H9 (cell line): Measurements from ENCODE around the gene CASP10. TPM values are rescaled to one million over a fixed set of nuclear protein-coding genes. Genes with fewer than 3 reads are reported as not detected.
A peak's percentile ranks its signal among the peaks of the same experiment; 100 is the strongest.

ENCODE experiments used
- DNase-seq: peaks from one replicate; pipeline ENCODE4 v3.0.0-alpha.2; 2017
- H2AFZ ChIP-seq: one replicate; pipeline ENCODE4 v1.6.1; 2013; ENCODE audit warnings: mild to moderate bottlenecking, low read length, control low read depth, moderate library complexity
- H2AK5ac ChIP-seq: 2 replicates; pipeline ENCODE4 v1.6.1; 2013; ENCODE audit warnings: low read length, control low read depth, mixed read lengths; ENCODE audit not compliant: insufficient read length
- H2BK120ac ChIP-seq: one replicate; pipeline ENCODE4 v1.6.1; 2013; ENCODE audit warnings: low read depth, mild to moderate bottlenecking, low read length, control low read depth, inconsistent platforms; ENCODE audit not compliant: poor library complexity, severe bottlenecking
- H2BK12ac ChIP-seq: 2 replicates; pipeline ENCODE4 v1.6.1; 2013; ENCODE audit warnings: low read length, control low read depth, mixed read lengths, low read depth; ENCODE audit not compliant: insufficient read length
- H2BK15ac ChIP-seq: 2 replicates; pipeline ENCODE4 v1.6.1; 2013; ENCODE audit warnings: low read depth, low read length, control low read depth
- H2BK20ac ChIP-seq: one replicate; pipeline ENCODE4 v1.6.1; 2013; ENCODE audit warnings: low read depth, mild to moderate bottlenecking, low read length, control low read depth, inconsistent platforms; ENCODE audit not compliant: poor library complexity, severe bottlenecking
- H2BK5ac ChIP-seq: 2 replicates; pipeline ENCODE4 v1.6.1; 2013; ENCODE audit warnings: low read length, control low read depth, mixed read lengths; ENCODE audit not compliant: insufficient read length
- H3K14ac ChIP-seq: 2 replicates; pipeline ENCODE4 v1.6.1; 2013; ENCODE audit warnings: low read length, control low read depth; ENCODE audit not compliant: insufficient read depth
- H3K18ac ChIP-seq: 2 replicates; pipeline ENCODE4 v1.6.1; 2013; ENCODE audit warnings: low read depth, mild to moderate bottlenecking, mixed read lengths, low read length, control low read depth; ENCODE audit not compliant: insufficient read length
- H3K23ac ChIP-seq: 2 replicates; pipeline ENCODE4 v1.6.1; 2013; ENCODE audit warnings: low read length, control low read depth, mixed read lengths, low read depth; ENCODE audit not compliant: insufficient read length
- H3K23me2 ChIP-seq: 2 replicates; pipeline ENCODE4 v1.6.1; 2013; ENCODE audit warnings: low read depth, mild to moderate bottlenecking, mixed read lengths, low read length, control low read depth; ENCODE audit not compliant: insufficient read length, poor library complexity, severe bottlenecking
- H3K27ac ChIP-seq: 2 replicates; pipeline ENCODE4 v1.5.1; 2013; ENCODE audit warnings: low read length, control low read depth, mixed read lengths, low read depth; ENCODE audit not compliant: insufficient read length
- H3K27me3 ChIP-seq: 2 replicates; pipeline ENCODE4 v1.6.1; 2013; ENCODE audit warnings: low read length, control low read depth, inconsistent platforms; ENCODE audit not compliant: insufficient read depth
- H3K4ac ChIP-seq: 2 replicates; pipeline ENCODE4 v1.6.1; 2013; ENCODE audit warnings: low read depth, mild to moderate bottlenecking, control low read depth, inconsistent platforms, low read length, moderate library complexity
- H3K4me1 ChIP-seq: 2 replicates; pipeline ENCODE4 v1.6.1; 2013; ENCODE audit warnings: low read length, control low read depth, inconsistent platforms; ENCODE audit not compliant: insufficient read depth
- H3K4me2 ChIP-seq: 2 replicates; pipeline ENCODE4 v1.6.1; 2013; ENCODE audit warnings: low read length, control low read depth, mixed read lengths; ENCODE audit not compliant: insufficient read length, insufficient read depth
- H3K56ac ChIP-seq: 2 replicates; pipeline ENCODE4 v1.6.1; 2013; ENCODE audit warnings: low read depth, mild to moderate bottlenecking, mixed read lengths, low read length, control low read depth; ENCODE audit not compliant: insufficient read length
- H3K79me1 ChIP-seq: 2 replicates; pipeline ENCODE4 v1.6.1; 2013; ENCODE audit warnings: low read depth, mild to moderate bottlenecking, moderate library complexity, low read length, control low read depth, inconsistent platforms; ENCODE audit not compliant: insufficient read depth, poor library complexity, severe bottlenecking
- H3K79me2 ChIP-seq: 2 replicates; pipeline ENCODE4 v1.6.1; 2013; ENCODE audit warnings: low read length, control low read depth, inconsistent platforms; ENCODE audit not compliant: insufficient read depth
- H3K9ac ChIP-seq: 2 replicates; pipeline ENCODE4 v1.6.1; 2013; ENCODE audit warnings: low read length, control low read depth, mixed read lengths; ENCODE audit not compliant: insufficient read length; ENCODE audit errors: extremely low read depth
- H3K9me3 ChIP-seq: one replicate; pipeline ENCODE4 v1.6.1; 2013; ENCODE audit warnings: low read depth, low read length, inconsistent platforms; ENCODE audit not compliant: control insufficient read depth
- H3T11ph ChIP-seq: one replicate; pipeline ENCODE4 v1.6.1; 2013; ENCODE audit warnings: mild to moderate bottlenecking, low read length, control low read depth, inconsistent platforms
- H4K20me1 ChIP-seq: one replicate; pipeline ENCODE4 v1.6.1; 2013; ENCODE audit not compliant: control insufficient read depth, insufficient read length, insufficient read depth
- H4K5ac ChIP-seq: 2 replicates; pipeline ENCODE4 v1.6.1; 2013; ENCODE audit warnings: low read depth, mild to moderate bottlenecking, mixed read lengths, low read length, control low read depth; ENCODE audit not compliant: insufficient read length
- H4K8ac ChIP-seq: replicated peaks from 2 replicates; pipeline ENCODE4 v1.6.1; 2013; ENCODE audit warnings: low read length, control low read depth, mixed read lengths, low read depth; ENCODE audit not compliant: insufficient read length
- H4K91ac ChIP-seq: 2 replicates; pipeline ENCODE4 v1.6.1; 2013; ENCODE audit warnings: low read depth, mild to moderate bottlenecking, moderate library complexity, mixed read lengths, low read length, control low read depth; ENCODE audit not compliant: insufficient read length
- H3K27ac Mint-ChIP-seq, 3 experiments: 2 replicates in 2 of 3; 3 replicates in 1 of 3; pipeline ENCODE4 v1.8.0; 2020 to 2021; ENCODE audit warnings: mixed read lengths in 3 of 3, mild to moderate bottlenecking in 1 of 3, moderate library complexity in 1 of 3
- H3K27me3 Mint-ChIP-seq: 2 replicates; pipeline ENCODE4 v1.8.0; 2021; ENCODE audit warnings: low read depth, mild to moderate bottlenecking, moderate library complexity, mixed read lengths
- H3K36me3 Mint-ChIP-seq, 3 experiments: 2 replicates in 2 of 3; 3 replicates in 1 of 3; pipeline ENCODE4 v1.8.0; 2020 to 2021; ENCODE audit warnings: low read depth in 3 of 3, mixed read lengths in 3 of 3; ENCODE audit not compliant: insufficient read depth in 1 of 3
- H3K4me1 Mint-ChIP-seq, 2 experiments: 2 replicates each; pipeline ENCODE4 v1.8.0; 2020; ENCODE audit warnings: mixed read lengths in 2 of 2
- H3K4me3 Mint-ChIP-seq, 2 experiments: 2 replicates in 1 of 2; 3 replicates in 1 of 2; pipeline ENCODE4 v1.8.0; 2020 to 2021; ENCODE audit warnings: mild to moderate bottlenecking in 2 of 2, mixed read lengths in 2 of 2, moderate library complexity in 1 of 2
- H3K9me3 Mint-ChIP-seq, 2 experiments: 2 replicates in 1 of 2; 3 replicates in 1 of 2; pipeline ENCODE4 v1.8.0; 2020; ENCODE audit warnings: mild to moderate bottlenecking in 2 of 2, mixed read lengths in 2 of 2, moderate library complexity in 1 of 2
- WGBS: extraction: QIAGEN DNeasy Blood & Tissue Kit; methylation state at CpG from one replicate; pipeline ENCODE4 v1.1.7; 2013; ENCODE audit warnings: missing lambda C conversion rate, low lambda C conversion rate, mixed read lengths; ENCODE audit not compliant: insufficient read length; ENCODE audit errors: extremely low coverage; 5-methylcytosine and 5-hydroxymethylcytosine counted together
- total RNA-seq: library from RNA; stranded (reverse); gene quantifications from 2 replicates; pipeline ENCODE4 v1.2.1, GENCODE V29; 2021
- TF ChIP-seq, protein P1 (sequence below): fragments of 200-600 bp; sonication (generic); conservative IDR thresholded peaks from 3 replicates; pipeline ENCODE4 v1.8.0; 2021; ENCODE audit warnings: antibody characterized with exemption, mild to moderate bottlenecking

The CASP10 gene
- total RNA-seq, 1 experiment from 2014 or later, result 2.7 TPM

DNA sequence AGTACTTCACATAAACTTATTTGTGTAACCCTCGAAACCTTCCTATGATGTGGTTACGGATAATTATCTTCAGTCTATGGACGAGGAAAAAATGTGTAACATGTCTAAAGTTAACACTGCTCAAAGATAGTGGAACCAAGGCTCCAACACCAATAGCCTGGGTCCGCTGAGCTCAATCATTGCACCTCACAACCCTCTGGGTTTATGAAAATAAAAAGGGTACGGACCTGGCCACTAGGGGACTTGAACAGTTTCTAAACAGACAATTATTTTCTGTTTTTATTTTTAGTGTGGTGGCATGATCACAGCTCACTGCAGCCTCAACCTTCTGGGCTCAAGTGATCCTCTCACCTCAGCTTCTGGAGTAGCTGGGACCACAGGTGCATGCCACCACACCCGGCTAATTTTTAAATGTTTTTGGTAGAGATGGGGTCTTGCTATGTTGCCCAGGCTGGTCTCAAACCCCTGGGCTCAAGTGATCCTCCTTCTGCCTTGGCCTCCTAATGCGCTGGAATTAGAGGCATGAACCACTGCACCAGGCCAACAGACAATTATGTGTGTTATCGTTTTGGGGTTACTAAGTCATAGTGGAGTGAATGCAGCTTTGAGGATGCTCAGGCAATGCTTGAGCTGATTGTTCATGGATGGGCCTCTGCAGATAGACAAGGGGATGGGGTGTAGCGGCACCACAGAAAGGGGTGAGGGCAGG, 87.5 kb downstream of the CASP10 start:
- no peak for DNase-seq
- Mint-ChIP-seq H3K27me3 (no peaks in the 10 kb centered on the region), H3K27ac (peak overlapping the region in 1 of 3 experiments; percentile 41; a peak in 1 of 7 replicates), H3K4me1 (peaks cover 0 to 8% of the 10 kb centered on the region in 2 experiments; a peak in 2 of 4 replicates), H3K36me3 (no peaks in the 10 kb centered on the region; a peak in 1 of 7 replicates), H3K4me3 (no peak overlapping the region), H3K9me3 (no peaks in the 10 kb centered on the region)
- H3T11ph ChIP-seq, result no peak overlapping the region
- no peak overlapping the region for H3K14ac ChIP-seq
- H2AK5ac ChIP-seq, result no peak overlapping the region
- H3K23me2 ChIP-seq, result no peaks in the 10 kb centered on the region
- no peak overlapping the region for H4K8ac ChIP-seq
- H3K18ac ChIP-seq, result no peak overlapping the region
- H2BK5ac ChIP-seq, result no peak overlapping the region
- no peaks in the 10 kb centered on the region for H3K9me3 ChIP-seq
- no peaks in the 10 kb centered on the region for H4K20me1 ChIP-seq
- no peak overlapping the region for H2BK12ac ChIP-seq
- H2BK20ac ChIP-seq, result no peak overlapping the region
- TF ChIP-seq, protein P1, sequence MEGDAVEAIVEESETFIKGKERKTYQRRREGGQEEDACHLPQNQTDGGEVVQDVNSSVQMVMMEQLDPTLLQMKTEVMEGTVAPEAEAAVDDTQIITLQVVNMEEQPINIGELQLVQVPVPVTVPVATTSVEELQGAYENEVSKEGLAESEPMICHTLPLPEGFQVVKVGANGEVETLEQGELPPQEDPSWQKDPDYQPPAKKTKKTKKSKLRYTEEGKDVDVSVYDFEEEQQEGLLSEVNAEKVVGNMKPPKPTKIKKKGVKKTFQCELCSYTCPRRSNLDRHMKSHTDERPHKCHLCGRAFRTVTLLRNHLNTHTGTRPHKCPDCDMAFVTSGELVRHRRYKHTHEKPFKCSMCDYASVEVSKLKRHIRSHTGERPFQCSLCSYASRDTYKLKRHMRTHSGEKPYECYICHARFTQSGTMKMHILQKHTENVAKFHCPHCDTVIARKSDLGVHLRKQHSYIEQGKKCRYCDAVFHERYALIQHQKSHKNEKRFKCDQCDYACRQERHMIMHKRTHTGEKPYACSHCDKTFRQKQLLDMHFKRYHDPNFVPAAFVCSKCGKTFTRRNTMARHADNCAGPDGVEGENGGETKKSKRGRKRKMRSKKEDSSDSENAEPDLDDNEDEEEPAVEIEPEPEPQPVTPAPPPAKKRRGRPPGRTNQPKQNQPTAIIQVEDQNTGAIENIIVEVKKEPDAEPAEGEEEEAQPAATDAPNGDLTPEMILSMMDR, result peak; percentile 24; the same call in 2 of the 3 replicates
- H3K27me3 ChIP-seq, result no peaks in the 10 kb centered on the region
- no peak overlapping the region for H2BK120ac ChIP-seq
- H3K56ac ChIP-seq, result no peak overlapping the region
- H2AFZ ChIP-seq, result no peak overlapping the region
- no peak overlapping the region for H3K4ac ChIP-seq
- H2BK15ac ChIP-seq, result no peak overlapping the region
- H4K5ac ChIP-seq, result no peak overlapping the region
- H3K79me1 ChIP-seq, result no peaks in the 10 kb centered on the region
- H3K4me1 ChIP-seq, result no peaks in the 10 kb centered on the region
- no CpG with 5 or more reads among the region's 9 CpGs for WGBS
- no peak overlapping the region for H4K91ac ChIP-seq
- H3K27ac ChIP-seq, result no peak overlapping the region
- H3K4me2 ChIP-seq, result no peak overlapping the region
- H3K79me2 ChIP-seq, result no peaks in the 10 kb centered on the region
- no peak overlapping the region for H3K9ac ChIP-seq
- H3K23ac ChIP-seq, result no peak overlapping the region
